Fibroblast of lung (primary cell): ENCODE data around the gene HS1BP3.

Source experiments
- EZH2 ChIP-seq: IDR thresholded peaks from 2 replicates; pipeline ENCODE4 v1.5.1; 2012; ENCODE audit warnings: low read length, control low read depth, mild to moderate bottlenecking; ENCODE audit errors: missing control alignments
- TF ChIP-seq, protein P1 (sequence below), 2 donors: IDR thresholded peaks in 1 of 2; conservative IDR thresholded peaks in 1 of 2; 1 replicate in 1 of 2; 2 replicates in 1 of 2; pipeline ENCODE4 v1.5.1; 2011 to 2012; ENCODE audit warnings: low read length in 2 of 2, control low read depth in 1 of 2, inconsistent platforms in 1 of 2, low read depth in 1 of 2, mild to moderate bottlenecking in 1 of 2

GRCh38 chr2:20668451-20668850 is 17.6 kb upstream of the HS1BP3 start:
- TF ChIP-seq, protein P1, sequence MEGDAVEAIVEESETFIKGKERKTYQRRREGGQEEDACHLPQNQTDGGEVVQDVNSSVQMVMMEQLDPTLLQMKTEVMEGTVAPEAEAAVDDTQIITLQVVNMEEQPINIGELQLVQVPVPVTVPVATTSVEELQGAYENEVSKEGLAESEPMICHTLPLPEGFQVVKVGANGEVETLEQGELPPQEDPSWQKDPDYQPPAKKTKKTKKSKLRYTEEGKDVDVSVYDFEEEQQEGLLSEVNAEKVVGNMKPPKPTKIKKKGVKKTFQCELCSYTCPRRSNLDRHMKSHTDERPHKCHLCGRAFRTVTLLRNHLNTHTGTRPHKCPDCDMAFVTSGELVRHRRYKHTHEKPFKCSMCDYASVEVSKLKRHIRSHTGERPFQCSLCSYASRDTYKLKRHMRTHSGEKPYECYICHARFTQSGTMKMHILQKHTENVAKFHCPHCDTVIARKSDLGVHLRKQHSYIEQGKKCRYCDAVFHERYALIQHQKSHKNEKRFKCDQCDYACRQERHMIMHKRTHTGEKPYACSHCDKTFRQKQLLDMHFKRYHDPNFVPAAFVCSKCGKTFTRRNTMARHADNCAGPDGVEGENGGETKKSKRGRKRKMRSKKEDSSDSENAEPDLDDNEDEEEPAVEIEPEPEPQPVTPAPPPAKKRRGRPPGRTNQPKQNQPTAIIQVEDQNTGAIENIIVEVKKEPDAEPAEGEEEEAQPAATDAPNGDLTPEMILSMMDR (conservative IDR thresholded peaks at IDR 0.05 in 1 of 2, IDR thresholded peaks at IDR 0.05 in 1 of 2; ENCODE audit: low read depth in 1 of 2, low read length in 2 of 2), result no peak
- peak; percentile 3 for TF ChIP-seq EZH2
